HUES6 (cell line): ENCODE data around the gene ARRB1.

Experiments used
- H3K27ac ChIP-seq: 2 replicates; pipeline ENCODE4 v1.7.0; 2013; ENCODE audit warnings: low read depth, mild to moderate bottlenecking, low read length, inconsistent platforms
- H3K27me3 ChIP-seq: 2 replicates; pipeline ENCODE4 v1.6.1; 2013; ENCODE audit warnings: low read length; ENCODE audit not compliant: control insufficient read depth, insufficient read depth
- H3K36me3 ChIP-seq: 2 replicates; pipeline ENCODE4 v1.6.1; 2013; ENCODE audit warnings: low read length; ENCODE audit not compliant: control insufficient read depth, insufficient read depth
- H3K4me1 ChIP-seq: 2 replicates; pipeline ENCODE4 v1.6.1; 2013; ENCODE audit warnings: low read length; ENCODE audit not compliant: control insufficient read depth, insufficient read depth
- H3K4me3 ChIP-seq: 2 replicates; pipeline ENCODE4 v1.5.1; 2013; ENCODE audit warnings: low read depth, low read length
- H3K9ac ChIP-seq: one replicate; pipeline ENCODE4 v1.6.1; 2013; ENCODE audit warnings: mild to moderate bottlenecking, low read length
- H3K9me3 ChIP-seq: 2 replicates; pipeline ENCODE4 v1.6.1; 2013; ENCODE audit warnings: low read depth, low read length; ENCODE audit not compliant: control insufficient read depth, insufficient read depth

Gene ARRB1

GRCh38 chr11:75239531-75240290 lies 111.8 kb downstream of the ARRB1 start:
- peaks cover 79% of the 10 kb centered on the region for H3K27me3 ChIP-seq
- H3K4me3 ChIP-seq = peak overlapping the region; percentile 70

GRCh38 chr11:75238595-75239440 lies 112.6 kb downstream of the ARRB1 start:
- H3K9me3 ChIP-seq = no peaks in the 10 kb centered on the region
- no peaks in the 10 kb centered on the region; the same call in 1 of the 2 replicates for H3K36me3 ChIP-seq
- H3K4me3 ChIP-seq = no peak overlapping the region
- H3K9ac ChIP-seq = no peak overlapping the region
- peaks cover 12% of the 10 kb centered on the region for H3K4me1 ChIP-seq
- peaks cover 73% of the 10 kb centered on the region for H3K27me3 ChIP-seq
- H3K27ac ChIP-seq = no peak overlapping the region

More at GRCh38 chr11:75239531-75240290, 111.8 kb downstream of the ARRB1 start:
- H3K4me1 ChIP-seq = peaks cover 12% of the 10 kb centered on the region
- no peak overlapping the region for H3K9ac ChIP-seq
- no peaks in the 10 kb centered on the region for H3K9me3 ChIP-seq
- no peak overlapping the region for H3K27ac ChIP-seq
- no peaks in the 10 kb centered on the region; the same call in 1 of the 2 replicates for H3K36me3 ChIP-seq

GRCh38 chr11:75237050-75237449 lies 114.4 kb downstream of the ARRB1 start:
- Histone ChIP-seq H3K9ac (no peak overlapping the region), H3K27ac (no peak overlapping the region), H3K27me3 (peaks cover 59% of the 10 kb centered on the region), H3K4me1 (peaks cover 12% of the 10 kb centered on the region), H3K4me3 (no peak overlapping the region), H3K36me3 (no peaks in the 10 kb centered on the region; the same call in 1 of the 2 replicates), H3K9me3 (no peaks in the 10 kb centered on the region)

- no peak overlapping the region for H3K9ac ChIP-seq
- no peaks in the 10 kb centered on the region; the same call in 1 of the 2 replicates for H3K36me3 ChIP-seq
- no peak overlapping the region for H3K27ac ChIP-seq
- H3K4me1 ChIP-seq = peaks cover 12% of the 10 kb centered on the region
- H3K9me3 ChIP-seq = no peaks in the 10 kb centered on the region
- H3K27me3 ChIP-seq = peaks cover 50% of the 10 kb centered on the region
- no peak overlapping the region for H3K4me3 ChIP-seq
Observed at GRCh38 chr11:75236062-75236461, 115.4 kb downstream of the ARRB1 start.

GRCh38 chr11:75233754-75234172 lies 117.7 kb downstream of the ARRB1 start:
- Histone ChIP-seq H3K36me3 (no peaks in the 10 kb centered on the region), H3K4me3 (no peak overlapping the region), H3K4me1 (no peaks in the 10 kb centered on the region), H3K9me3 (no peaks in the 10 kb centered on the region), H3K27me3 (peaks cover 43% of the 10 kb centered on the region), H3K9ac (no peak overlapping the region), H3K27ac (no peak overlapping the region)

GRCh38 chr11:75230621-75231020 lies 120.8 kb downstream of the ARRB1 start:
- no peak overlapping the region for H3K9ac ChIP-seq
- H3K4me1 ChIP-seq = no peaks in the 10 kb centered on the region
- H3K4me3 ChIP-seq = no peak overlapping the region
- no peak overlapping the region for H3K27ac ChIP-seq
- peaks cover 22% of the 10 kb centered on the region; the same call in 1 of the 2 replicates for H3K27me3 ChIP-seq
- no peaks in the 10 kb centered on the region for H3K36me3 ChIP-seq
- H3K9me3 ChIP-seq = no peaks in the 10 kb centered on the region

GRCh38 chr11:75229466-75229865 lies 122.0 kb downstream of the ARRB1 start:
- Histone ChIP-seq H3K4me3 (no peak overlapping the region), H3K9me3 (no peaks in the 10 kb centered on the region), H3K27ac (no peak overlapping the region), H3K36me3 (no peaks in the 10 kb centered on the region), H3K4me1 (no peaks in the 10 kb centered on the region), H3K9ac (no peak overlapping the region), H3K27me3 (peaks cover 20% of the 10 kb centered on the region; the same call in 1 of the 2 replicates)

GRCh38 chr11:75225794-75226193 lies 125.7 kb downstream of the ARRB1 start:
- H3K4me3 ChIP-seq = no peak overlapping the region
- no peaks in the 10 kb centered on the region for H3K9me3 ChIP-seq
- H3K27ac ChIP-seq = no peak overlapping the region
- peaks cover 3% of the 10 kb centered on the region; the same call in 1 of the 2 replicates for H3K4me1 ChIP-seq
- H3K9ac ChIP-seq = no peak overlapping the region
- peaks cover 15% of the 10 kb centered on the region; the same call in 1 of the 2 replicates for H3K27me3 ChIP-seq
- H3K36me3 ChIP-seq = no peaks in the 10 kb centered on the region

GRCh38 chr11:75223954-75224643 lies 127.4 kb downstream of the ARRB1 start:
- no peak overlapping the region for H3K9ac ChIP-seq
- H3K4me1 ChIP-seq = peaks cover 3% of the 10 kb centered on the region; the same call in 1 of the 2 replicates
- H3K27me3 ChIP-seq = peaks cover 9% of the 10 kb centered on the region; the same call in 1 of the 2 replicates
- H3K27ac ChIP-seq = no peak overlapping the region
- no peaks in the 10 kb centered on the region for H3K36me3 ChIP-seq
- H3K9me3 ChIP-seq = no peaks in the 10 kb centered on the region
- H3K4me3 ChIP-seq = no peak overlapping the region

- Histone ChIP-seq H3K9ac (no peak overlapping the region), H3K9me3 (no peaks in the 10 kb centered on the region), H3K27me3 (peaks cover 48% of the 10 kb centered on the region; the same call in 1 of the 2 replicates), H3K27ac (no peak overlapping the region), H3K36me3 (no peaks in the 10 kb centered on the region), H3K4me1 (peaks cover 3% of the 10 kb centered on the region; the same call in 1 of the 2 replicates), H3K4me3 (no peak overlapping the region)
Observed at GRCh38 chr11:75219869-75220268, 131.6 kb downstream of the ARRB1 start.
